IPS DF 6.9 (cell line): Measurements from ENCODE around the gene DDTL.
"Not testable (repeated sequence)": the region's sequence is repeated elsewhere in the genome, so short reads cannot be mapped to it uniquely, and the experiment has no call there.

ENCODE experiments used
- DNase-seq: peaks from one replicate; pipeline ENCODE4 v3.0.0-alpha.2; 2013; ENCODE audit warnings: low read depth, low spot score
- H3K27ac ChIP-seq: one replicate; pipeline ENCODE4 v1.5.1; 2013; ENCODE audit warnings: low read length, control low read depth
- H3K27me3 ChIP-seq: 2 replicates; pipeline ENCODE4 v1.6.1; 2013; ENCODE audit warnings: mild to moderate bottlenecking, low read length; ENCODE audit not compliant: control insufficient read depth, insufficient read depth
- H3K36me3 ChIP-seq: 2 replicates; pipeline ENCODE4 v1.6.1; 2013; ENCODE audit warnings: low read length; ENCODE audit not compliant: control insufficient read depth, insufficient read depth
- H3K4me1 ChIP-seq: 2 replicates; pipeline ENCODE4 v1.6.1; 2013; ENCODE audit warnings: low read length; ENCODE audit not compliant: control insufficient read depth, insufficient read depth
- H3K4me3 ChIP-seq: 2 replicates; pipeline ENCODE4 v1.5.1; 2013; ENCODE audit warnings: mild to moderate bottlenecking, low read length
- H3K9me3 ChIP-seq: 2 replicates; pipeline ENCODE4 v1.6.1; 2013; ENCODE audit warnings: low read length, inconsistent platforms; ENCODE audit not compliant: control insufficient read depth, insufficient read depth
- WGBS: extraction: QIAGEN DNeasy Blood & Tissue Kit; methylation state at CpG from one replicate; pipeline ENCODE4 v1.1.7; 2013; ENCODE audit warnings: mixed read lengths, missing lambda C conversion rate; ENCODE audit not compliant: insufficient read length, insufficient coverage; 5-methylcytosine and 5-hydroxymethylcytosine counted together

The DDTL gene

GRCh38 chr22:23966568-23966967, at the start of gene DDTL:
Gene DDTL (plus strand): TSS chr22:23966888. CDS start chr22:23966915, 27 bp downstream.
- WGBS = no CpG with 5 or more reads among the region's 30 CpGs
- H3K9me3 ChIP-seq, H3K27ac ChIP-seq, DNase-seq, H3K4me3 ChIP-seq, H3K27me3 ChIP-seq, H3K4me1 ChIP-seq, H3K36me3 ChIP-seq: not testable (repeated sequence)

GRCh38 chr22:23920267-23920611, 46.4 kb upstream of the DDTL start:
- WGBS = no CpG with 5 or more reads among the region's 1 CpG
- H3K27me3 ChIP-seq, H3K4me1 ChIP-seq, H3K36me3 ChIP-seq, H3K9me3 ChIP-seq, H3K27ac ChIP-seq, H3K4me3 ChIP-seq, DNase-seq: not testable (repeated sequence)

GRCh38 chr22:23921586-23922201, 45.0 kb upstream of the DDTL start:
- H3K9me3 ChIP-seq, H3K4me3 ChIP-seq, H3K27me3 ChIP-seq, H3K36me3 ChIP-seq, H3K4me1 ChIP-seq, DNase-seq, H3K27ac ChIP-seq: not testable (repeated sequence)
- whole genome bisulfite sequencing = no CpG with 5 or more reads among the region's 13 CpGs

- H3K4me1 ChIP-seq = no peaks in the 10 kb centered on the region
- H3K4me3 ChIP-seq = no peak overlapping the region
- H3K27ac ChIP-seq = no peak overlapping the region
- H3K27me3 ChIP-seq = no peaks in the 10 kb centered on the region
- H3K9me3 ChIP-seq = peaks cover 1% of the 10 kb centered on the region; the same call in 1 of the 2 replicates
- H3K36me3 ChIP-seq = peaks cover 7% of the 10 kb centered on the region; the same call in 1 of the 2 replicates
- no peak for DNase-seq
- no CpG with 5 or more reads among the region's 2 CpGs for WGBS
Observed at GRCh38 chr22:23922921-23923320, 43.8 kb upstream of the DDTL start.

GRCh38 chr22:23925020-23925606, 41.6 kb upstream of the DDTL start:
- Histone ChIP-seq H3K4me3 (no peak overlapping the region), H3K36me3 (peaks cover 10% of the 10 kb centered on the region; the same call in 1 of the 2 replicates), H3K4me1 (no peaks in the 10 kb centered on the region), H3K9me3 (peaks cover 1% of the 10 kb centered on the region; the same call in 1 of the 2 replicates), H3K27me3 (no peaks in the 10 kb centered on the region), H3K27ac (no peak overlapping the region)
- DNase-seq = no peak
- WGBS = no CpG with 5 or more reads among the region's 6 CpGs

- Histone ChIP-seq H3K9me3 (peaks cover 1% of the 10 kb centered on the region), H3K4me1 (no peaks in the 10 kb centered on the region), H3K4me3 (no peak overlapping the region), H3K27ac (no peak overlapping the region), H3K27me3 (no peaks in the 10 kb centered on the region), H3K36me3 (peaks cover 10% of the 10 kb centered on the region; the same call in 1 of the 2 replicates)
- DNase-seq = no peak
- WGBS = no CpG with 5 or more reads among the region's 14 CpGs
Observed at GRCh38 chr22:23926561-23926960, 40.1 kb upstream of the DDTL start.

- no peaks in the 10 kb centered on the region for H3K36me3 ChIP-seq
- no peaks in the 10 kb centered on the region for H3K9me3 ChIP-seq
- no peaks in the 10 kb centered on the region for H3K4me1 ChIP-seq
- H3K27me3 ChIP-seq = no peaks in the 10 kb centered on the region
- 100% methylated on average over 2 of the region's 5 CpGs for WGBS
- no peak overlapping the region for H3K4me3 ChIP-seq
- H3K27ac ChIP-seq = no peak overlapping the region
- no peak for DNase-seq
Observed at GRCh38 chr22:23938328-23939016, 28.2 kb upstream of the DDTL start.

- WGBS = no CpG with 5 or more reads among the region's 3 CpGs
- no peak overlapping the region for H3K27ac ChIP-seq
- no peaks in the 10 kb centered on the region for H3K36me3 ChIP-seq
- H3K4me3 ChIP-seq = no peak overlapping the region
- no peaks in the 10 kb centered on the region for H3K9me3 ChIP-seq
- no peak for DNase-seq
- H3K27me3 ChIP-seq = no peaks in the 10 kb centered on the region
- no peaks in the 10 kb centered on the region for H3K4me1 ChIP-seq
Observed at GRCh38 chr22:23939017-23939357, 27.7 kb upstream of the DDTL start.

GRCh38 chr22:23940166-23940565, 26.5 kb upstream of the DDTL start:
- not testable (repeated sequence) for H3K9me3 ChIP-seq, H3K36me3 ChIP-seq, H3K27ac ChIP-seq, H3K27me3 ChIP-seq, H3K4me1 ChIP-seq, DNase-seq, H3K4me3 ChIP-seq
- WGBS = no CpG with 5 or more reads among the region's 14 CpGs

- H3K36me3 ChIP-seq, H3K4me3 ChIP-seq, H3K4me1 ChIP-seq, H3K9me3 ChIP-seq, DNase-seq, H3K27ac ChIP-seq, H3K27me3 ChIP-seq: not testable (repeated sequence)
- WGBS = no CpG with 5 or more reads among the region's 3 CpGs
Observed at GRCh38 chr22:23947391-23947790, 19.3 kb upstream of the DDTL start.

- H3K4me1 ChIP-seq, H3K27me3 ChIP-seq, H3K36me3 ChIP-seq, DNase-seq, H3K27ac ChIP-seq, H3K4me3 ChIP-seq, H3K9me3 ChIP-seq: not testable (repeated sequence)
- no CpG with 5 or more reads among the region's 18 CpGs for WGBS
Observed at GRCh38 chr22:23949764-23950163, 16.9 kb upstream of the DDTL start.
